Body of pancreas (tissue), 4 donors: ENCODE results near the gene IL17RA. TPM values are rescaled to one million over a fixed set of nuclear protein-coding genes. Genes with fewer than 3 reads are reported as not detected.
"Not testable (repeated sequence)": the region's sequence is repeated elsewhere in the genome, so short reads cannot be mapped to it uniquely, and the experiment has no call there.

ENCODE experiments used
- ATAC-seq: fragments of 150-250 bp; one replicate; pipeline ENCODE4 v1.9.1; 2016
- DNase-seq, 4 donors: peaks; one replicate each; pipeline ENCODE4 v3.0.0-alpha.2; 2019
- H3K27ac ChIP-seq, 4 donors: fragments of 200-600 bp; sonication (generic); 1 replicate in 3 of 4; 2 replicates in 1 of 4; pipeline versions ENCODE4 v1.5.1 to v1.6.1; 2016 to 2019; ENCODE audit warnings: mild to moderate bottlenecking in 1 of 4, mixed read lengths in 1 of 4, moderate library complexity in 1 of 4
- H3K27me3 ChIP-seq, 2 donors: fragments of 200-600 bp; sonication (generic); one replicate each; pipeline ENCODE4 v1.6.0; 2016; ENCODE audit warnings: mild to moderate bottlenecking in 1 of 2
- H3K36me3 ChIP-seq, 2 donors: fragments of 200-600 bp; sonication (generic); replicated peaks in 1 of 2; 2 replicates each; pipeline ENCODE4 v1.5.1; 2016; ENCODE audit warnings: low read depth in 2 of 2; ENCODE audit not compliant: insufficient read depth in 1 of 2
- H3K4me1 ChIP-seq: fragments of 200-600 bp; sonication (generic); one replicate; pipeline ENCODE4 v1.6.0; 2016
- H3K4me3 ChIP-seq, 2 donors: fragments of 200-600 bp; sonication (generic); 1 replicate in 1 of 2; 2 replicates in 1 of 2; pipeline ENCODE4 v1.5.1; 2016 to 2019
- H3K9me3 ChIP-seq, 3 donors: fragments of 200-600 bp; sonication (generic); 1 replicate in 2 of 3; 2 replicates in 1 of 3; pipeline ENCODE4 v1.5.1; 2016
- CTCF ChIP-seq, 7 experiments: fragments of 450-650 bp in 4 of 7; fragments of 200-600 bp in 3 of 7; sonication (generic) in 3 of 7; IDR thresholded peaks; one replicate each; pipeline ENCODE4 v1.5.1; 2016 to 2019; ENCODE audit warnings: antibody characterized with exemption in 7 of 7
- POLR2A ChIP-seq, 3 donors: fragments of 450-650 bp; IDR thresholded peaks; one replicate each; pipeline ENCODE4 v1.6.1; 2016; ENCODE audit warnings: antibody characterized with exemption in 3 of 3, mild to moderate bottlenecking in 2 of 3
- WGBS, 2 donors: methylation state at CpG; one replicate each; pipeline ENCODE4 v1.1.5; 2017; 5-methylcytosine and 5-hydroxymethylcytosine counted together
- intact Hi-C: fragments of 100-400 bp; cut with DNase I; formaldehyde crosslinking; loops from one replicate; pipeline ENCODE4 v1.15.1; 2023
- total RNA-seq, 2 donors: library from RNA; depleted of rRNA; stranded (reverse); fragments of >200 nt; gene quantifications; one replicate each; pipeline ENCODE4 v1.1.0, GENCODE V29; 2016

Gene IL17RA
- 10 to 100 TPM in 1 of 2 donors, 1 to 10 TPM in 1; 8.3 to 13.8 TPM for total RNA-seq

GRCh38 chr22:17084554-17085276 lies at the start of gene IL17RA:
Gene IL17RA (plus strand): TSS chr22:17085000. CDS start chr22:17085092, 92 bp downstream.
- Histone ChIP-seq H3K27ac (peak within 1 kb of the TSS; percentile 48 to 95 (median 80)), H3K36me3 (no peaks in the 10 kb centered on the region), H3K4me1 (peaks cover 26% of the 10 kb centered on the region), H3K27me3 (no peaks in the 10 kb centered on the region), H3K4me3 (peak within 1 kb of the TSS; percentile 74 to 88), H3K9me3 (no peaks in the 10 kb centered on the region)
- DNase-seq (peak; percentile 93 to 94 (median 94)), ATAC-seq (peak; percentile 99)
- WGBS, 2 donors: 1 to 2% methylated on average over 5 to 68 of the region's 68 CpGs
- peak; percentile 67 to 80 (median 77) for TF ChIP-seq POLR2A (IDR thresholded peaks at IDR 0.05)
- TF ChIP-seq CTCF (IDR thresholded peaks at IDR 0.05): no peak
- intact Hi-C loops: loop anchor here (5.0 kb wide), 1 partner anchor 83 kb away; no protein-coding TSS in a partner anchor

GRCh38 chr22:17035246-17035645 lies 49.6 kb upstream of the IL17RA start:
- no peaks in the 10 kb centered on the region for H3K36me3 ChIP-seq
- DNase-seq (no peak), ATAC-seq (no peak)
- H3K4me1 ChIP-seq: peaks cover 9% of the 10 kb centered on the region
- no peak overlapping the region for H3K4me3 ChIP-seq
- no peaks in the 10 kb centered on the region for H3K9me3 ChIP-seq
- no peak overlapping the region for H3K27ac ChIP-seq
- intact Hi-C loops: no loop called here
- peaks cover 0 to 10% of the 10 kb centered on the region in 2 donors for H3K27me3 ChIP-seq
- 70 to 76% methylated on average over 4 of the region's 4 CpGs for WGBS, 2 donors
- TF ChIP-seq POLR2A (IDR thresholded peaks at IDR 0.05) (no peak), CTCF (IDR thresholded peaks at IDR 0.05) (no peak)

GRCh38 chr22:17035976-17036841 lies 48.6 kb upstream of the IL17RA start:
- DNase-seq, H3K9me3 ChIP-seq, H3K4me1 ChIP-seq, intact Hi-C loops, H3K36me3 ChIP-seq, H3K27ac ChIP-seq, H3K4me3 ChIP-seq: not testable (repeated sequence)
- 18 to 23% methylated on average over 41 to 44 of the region's 56 CpGs for WGBS, 2 donors
- peak; percentile 53 for ATAC-seq
- peaks cover 0 to 10% of the 10 kb centered on the region in 2 donors for H3K27me3 ChIP-seq

GRCh38 chr22:17036842-17037711 lies 47.7 kb upstream of the IL17RA start:
- H3K36me3 ChIP-seq, intact Hi-C loops, H3K9me3 ChIP-seq, H3K27ac ChIP-seq, H3K4me1 ChIP-seq, DNase-seq, H3K4me3 ChIP-seq: not testable (repeated sequence)
- H3K27me3 ChIP-seq: peaks cover 0 to 10% of the 10 kb centered on the region in 2 donors
- 24 to 78% methylated on average over 7 to 30 of the region's 56 CpGs for WGBS, 2 donors
- peak; percentile 69 for ATAC-seq

- Histone ChIP-seq H3K36me3 (no peaks in the 10 kb centered on the region), H3K4me3 (no peak overlapping the region), H3K4me1 (no peaks in the 10 kb centered on the region), H3K9me3 (no peaks in the 10 kb centered on the region), H3K27ac (no peak overlapping the region), H3K27me3 (no peaks in the 10 kb centered on the region)
- intact Hi-C loops: no loop called here
- TF ChIP-seq CTCF (IDR thresholded peaks at IDR 0.05) (no peak), POLR2A (IDR thresholded peaks at IDR 0.05) (no peak)
- no peak for ATAC-seq
- DNase-seq: no peak
These were observed 41.3 kb upstream of the IL17RA start for GRCh38 chr22:17043521-17043920.
